Astrocyte of the spinal cord (primary cell): ENCODE measurements around the gene SYT1.

Experiments
- DNase-seq: peaks from one replicate; pipeline ENCODE4 v3.0.0; 2011; ENCODE audit warnings: low read depth, low spot score
- H3K4me3 ChIP-seq: 2 replicates; pipeline ENCODE4 v1.5.1; 2011; ENCODE audit warnings: low read depth, mild to moderate bottlenecking, low read length, moderate library complexity
- CTCF ChIP-seq: IDR thresholded peaks from 2 replicates; pipeline ENCODE4 v1.5.1; 2012; ENCODE audit warnings: low read depth, mild to moderate bottlenecking, low read length, inconsistent platforms
- in situ Hi-C: cut with HindIII; loops from 2 replicates; pipeline ENCODE4 v1.10.0; 2017; ENCODE audit warnings: low sequenced_read_pairs

The SYT1 gene

GRCh38 chr12:79402606-79403005 is 538.0 kb downstream of the SYT1 start:
- H3K4me3 ChIP-seq = no peak overlapping the region
- peak; percentile 57 for DNase-seq
- in situ Hi-C loops = no loop called here
- TF ChIP-seq CTCF = no peak

- DNase-seq = no peak
- in situ Hi-C loops = no loop called here
- TF ChIP-seq CTCF = no peak
- H3K4me3 ChIP-seq = no peak overlapping the region
These were observed 542.4 kb downstream of the SYT1 start for GRCh38 chr12:79406993-79407392.

- in situ Hi-C loops = no loop called here
- TF ChIP-seq CTCF = peak; percentile 81
- DNase-seq = peak; percentile 91
- H3K4me3 ChIP-seq = no peak overlapping the region
These were observed 543.4 kb downstream of the SYT1 start for GRCh38 chr12:79407671-79408622.

GRCh38 chr12:79408689-79409088 is 544.1 kb downstream of the SYT1 start:
- no peak for TF ChIP-seq CTCF
- no peak for DNase-seq
- in situ Hi-C loops = no loop called here
- no peak overlapping the region for H3K4me3 ChIP-seq

GRCh38 chr12:79409562-79409961 is 545.0 kb downstream of the SYT1 start:
- DNase-seq = peak; percentile 93
- TF ChIP-seq CTCF = no peak
- in situ Hi-C loops = no loop called here
- H3K4me3 ChIP-seq = no peak overlapping the region

- no peak for DNase-seq
- no peak for TF ChIP-seq CTCF
- H3K4me3 ChIP-seq = no peak overlapping the region
- in situ Hi-C loops = no loop called here
These were observed 547.2 kb downstream of the SYT1 start for GRCh38 chr12:79411791-79412190.
